ENCODE measurements around the gene SMTN. TPM values are rescaled to one million over a fixed set of nuclear protein-coding genes. Genes with fewer than 3 reads are reported as not detected.
"Not testable (repeated sequence)": the region's sequence is repeated elsewhere in the genome, so short reads cannot be mapped to it uniquely, and the experiment has no call there.

The SMTN gene
- total RNA-seq, 1 donor from 2014 or later = 40.8 TPM

- Mint-ChIP-seq H3K27me3 (no peaks in the 10 kb centered on the region), H3K27ac (no peak overlapping the region), H3K36me3 (ENCODE audit: insufficient read depth) (peaks cover 14% of the 10 kb centered on the region), H3K9me3 (ENCODE audit: low read depth) (no peaks in the 10 kb centered on the region), H3K4me3 (ENCODE audit: low read depth) (no peak overlapping the region), H3K4me1 (ENCODE audit: low read depth) (no peaks in the 10 kb centered on the region)
- no peak for TF ChIP-seq CTCF (IDR thresholded peaks at IDR 0.05; ENCODE audit: unreplicated experiment)
- DNase-seq (ENCODE audit: low spot score, unreplicated experiment) = no peak
Measured at GRCh38 chr22:31096657-31097279, 15.7 kb downstream of the SMTN start.

- not testable (repeated sequence) for DNase-seq (ENCODE audit: low spot score, unreplicated experiment); H3K4me1 Mint-ChIP-seq (ENCODE audit: low read depth); H3K9me3 Mint-ChIP-seq (ENCODE audit: low read depth); H3K27ac Mint-ChIP-seq; H3K4me3 Mint-ChIP-seq (ENCODE audit: low read depth); H3K27me3 Mint-ChIP-seq
- peaks cover 14% of the 10 kb centered on the region for H3K36me3 Mint-ChIP-seq (ENCODE audit: insufficient read depth)
Measured at GRCh38 chr22:31097539-31097938, 16.4 kb downstream of the SMTN start.

- H3K27ac Mint-ChIP-seq = no peak overlapping the region
- no peaks in the 10 kb centered on the region for H3K27me3 Mint-ChIP-seq
- no peaks in the 10 kb centered on the region for H3K4me1 Mint-ChIP-seq (ENCODE audit: low read depth)
- H3K4me3 Mint-ChIP-seq (ENCODE audit: low read depth) = no peak overlapping the region
- H3K36me3 Mint-ChIP-seq (ENCODE audit: insufficient read depth) = peaks cover 14% of the 10 kb centered on the region
- DNase-seq (ENCODE audit: low spot score, unreplicated experiment) = no peak
- H3K9me3 Mint-ChIP-seq (ENCODE audit: low read depth) = no peaks in the 10 kb centered on the region
- TF ChIP-seq CTCF (IDR thresholded peaks at IDR 0.05; ENCODE audit: unreplicated experiment) = no peak
Measured at GRCh38 chr22:31097941-31098631, 17.0 kb downstream of the SMTN start.

GRCh38 chr22:31098632-31099110, 17.6 kb downstream of the SMTN start:
- Mint-ChIP-seq H3K27ac (no peak overlapping the region), H3K4me1 (ENCODE audit: low read depth) (no peaks in the 10 kb centered on the region), H3K27me3 (no peaks in the 10 kb centered on the region), H3K9me3 (ENCODE audit: low read depth) (no peaks in the 10 kb centered on the region), H3K36me3 (ENCODE audit: insufficient read depth) (peaks cover 14% of the 10 kb centered on the region), H3K4me3 (ENCODE audit: low read depth) (no peak overlapping the region)
- no peak for DNase-seq (ENCODE audit: low spot score, unreplicated experiment)
- TF ChIP-seq CTCF (IDR thresholded peaks at IDR 0.05; ENCODE audit: unreplicated experiment) = no peak

- Mint-ChIP-seq H3K9me3 (ENCODE audit: low read depth) (no peaks in the 10 kb centered on the region), H3K36me3 (ENCODE audit: insufficient read depth) (peaks cover 14% of the 10 kb centered on the region), H3K27ac (no peak overlapping the region), H3K4me1 (ENCODE audit: low read depth) (no peaks in the 10 kb centered on the region), H3K4me3 (ENCODE audit: low read depth) (no peak overlapping the region), H3K27me3 (no peaks in the 10 kb centered on the region)
- no peak for DNase-seq (ENCODE audit: low spot score, unreplicated experiment)
- no peak for TF ChIP-seq CTCF (IDR thresholded peaks at IDR 0.05; ENCODE audit: unreplicated experiment)
Measured at GRCh38 chr22:31099386-31099785, 18.3 kb downstream of the SMTN start.
